ENCODE results near the gene ASH1L.
"Not testable (repeated sequence)": the region's sequence is repeated elsewhere in the genome, so short reads cannot be mapped to it uniquely, and the experiment has no call there.

The ASH1L gene

GRCh38 chr1:155329980-155330598, 232.5 kb downstream of the ASH1L start (continued):
- peak; percentile 42; the same call in 1 of the 2 replicates for TF ChIP-seq ZNF362 (tag by site-specific recombination; IDR thresholded peaks at IDR 0.05)
- TF ChIP-seq PRDM1 (tag by site-specific recombination; IDR thresholded peaks at IDR 0.05) = peak; percentile 41; the same call in 1 of the 2 replicates
- TF ChIP-seq KLF7 (tag by site-specific recombination; IDR thresholded peaks at IDR 0.05; ENCODE audit: borderline replicate concordance) = no peak
- TF ChIP-seq ZNF707 (tag by site-specific recombination; IDR thresholded peaks at IDR 0.05) = no peak
- no peak for TF ChIP-seq ZNF645 (tag by site-specific recombination; IDR thresholded peaks at IDR 0.05)
- no peak for TF ChIP-seq ZNF211 (tag by site-specific recombination; IDR thresholded peaks at IDR 0.05; ENCODE audit: low read depth)
- no peak for TF ChIP-seq RBAK (tag by site-specific recombination; IDR thresholded peaks at IDR 0.05)
- no peak for TF ChIP-seq ZNF26 (tag by site-specific recombination; IDR thresholded peaks at IDR 0.05)
- no peak for TF ChIP-seq ZNF777 (tag by site-specific recombination; IDR thresholded peaks at IDR 0.05; ENCODE audit: borderline replicate concordance)
- TF ChIP-seq ZBTB17 (tag by site-specific recombination; IDR thresholded peaks at IDR 0.05) = peak; percentile 69
- no peak for TF ChIP-seq ZNF596 (tag by site-specific recombination; IDR thresholded peaks at IDR 0.05)

GRCh38 chr1:155328856-155329255, 233.7 kb downstream of the ASH1L start:
- H3K36me3 ChIP-seq (ENCODE audit: control insufficient read depth in 2 of 2, insufficient read depth in 1 of 2, low read length in 2 of 2) = peaks cover 23 to 63% of the 10 kb centered on the region in 2 experiments
- not testable (repeated sequence) for H3K4me1 ChIP-seq (ENCODE audit: control insufficient read depth, insufficient read depth, low read length); H3K27ac ChIP-seq (ENCODE audit: extremely low read depth, low read depth, low read length); H3K4me3 ChIP-seq (ENCODE audit: low read depth, low read length); H3K9me3 ChIP-seq (ENCODE audit: control insufficient read depth, insufficient read depth, low read depth, low read length)
- POLR2A ChIA-PET = interaction anchor here (0.7 kb wide), 1 partner anchor 77 kb away, joined by 3 read pairs; no protein-coding TSS in a partner anchor
- CTCF ChIA-PET = interaction anchor here (0.6 to 8.4 kb wide), 2 partner anchors 79 to 142 kb away, joined by 3 to 77 read pairs; no protein-coding TSS in a partner anchor

GRCh38 chr1:155327981-155328380, 234.6 kb downstream of the ASH1L start:
- Histone ChIP-seq H3K4me1 (ENCODE audit: control insufficient read depth, insufficient read depth, low read length) (0 out of 2 replicates have a peak, but pooled peaks cover 3% of the 10 kb centered on the region), H3K9me3 (ENCODE audit: control insufficient read depth, insufficient read depth, low read depth, low read length) (no peaks in the 10 kb centered on the region), H3K4me3 (ENCODE audit: low read depth, low read length) (no peak overlapping the region), H3K36me3 (ENCODE audit: control insufficient read depth in 2 of 2, insufficient read depth in 1 of 2, low read length in 2 of 2) (peaks cover 23 to 58% of the 10 kb centered on the region in 2 experiments), H3K27ac (ENCODE audit: extremely low read depth, low read depth, low read length) (no peak overlapping the region)
- ChIA-PET CTCF (interaction anchor here (8.4 kb wide), 1 partner anchor 78 kb away, joined by 77 read pairs; no protein-coding TSS in a partner anchor), POLR2A (interaction anchor here (0.7 to 0.9 kb wide), 2 partner anchors 20 to 84 kb away, joined by 3 read pairs; partner anchors contain the start of gene FDPS)
- TF ChIP-seq ZNF623 (tag by site-specific recombination; IDR thresholded peaks at IDR 0.05) (no peak), ZNF596 (tag by site-specific recombination; IDR thresholded peaks at IDR 0.05) (no peak), ZNF621 (tag by site-specific recombination; IDR thresholded peaks at IDR 0.05) (no peak)

- H3K9me3 ChIP-seq (ENCODE audit: control insufficient read depth, insufficient read depth, low read depth, low read length) = no peaks in the 10 kb centered on the region
- peak overlapping the region; percentile 5; the same call in 1 of the 2 replicates for H3K27ac ChIP-seq (ENCODE audit: extremely low read depth, low read depth, low read length)
- 0 out of 2 replicates have a peak, but pooled peaks cover 3% of the 10 kb centered on the region for H3K4me1 ChIP-seq (ENCODE audit: control insufficient read depth, insufficient read depth, low read length)
- H3K4me3 ChIP-seq (ENCODE audit: low read depth, low read length) = no peak overlapping the region
- ChIA-PET POLR2A (interaction anchor here (0.5 kb wide), 1 partner anchor 16 kb away, joined by 3 read pairs; no protein-coding TSS in a partner anchor), CTCF (interaction anchor here (0.6 to 8.4 kb wide), 2 partner anchors 76 to 83 kb away, joined by 4 to 77 read pairs; no protein-coding TSS in a partner anchor)
- peaks cover 19 to 58% of the 10 kb centered on the region in 2 experiments for H3K36me3 ChIP-seq (ENCODE audit: control insufficient read depth in 2 of 2, insufficient read depth in 1 of 2, low read length in 2 of 2)
- TF ChIP-seq PRDM4 (tag by site-specific recombination; IDR thresholded peaks at IDR 0.05) = no peak
- TF ChIP-seq ZSCAN18 (tag by site-specific recombination; IDR thresholded peaks at IDR 0.05) = no peak
- no peak for TF ChIP-seq ZNF433 (tag by site-specific recombination; IDR thresholded peaks at IDR 0.05; ENCODE audit: low read depth)
- TF ChIP-seq ZNF48 (tag by site-specific recombination; IDR thresholded peaks at IDR 0.05) = no peak
- TF ChIP-seq ZNF202 (tag by site-specific recombination; IDR thresholded peaks at IDR 0.05; ENCODE audit: borderline replicate concordance) = no peak
- TF ChIP-seq ZNF707 (tag by site-specific recombination; IDR thresholded peaks at IDR 0.05) = no peak
Observed at GRCh38 chr1:155326631-155327037, 236.0 kb downstream of the ASH1L start.
